ENCODE measurements around the gene CCNYL1. TPM values are rescaled to one million over a fixed set of nuclear protein-coding genes. Genes with fewer than 3 reads are reported as not detected.
"Not testable (repeated sequence)": the region's sequence is repeated elsewhere in the genome, so short reads cannot be mapped to it uniquely, and the experiment has no call there.

Gene CCNYL1
- total and polyA plus RNA-seq, 2 donors from 2014 or later: 6.7 to 14.6 TPM

- Histone ChIP-seq H3K9ac (ENCODE audit: low read length in 3 of 3) (no peak overlapping the region), H3K4me3 (ENCODE audit: low read length in 3 of 3) (no peak overlapping the region), H3K36me3 (ENCODE audit: control insufficient read depth in 2 of 3, insufficient read depth in 3 of 3, low read length in 3 of 3) (no peaks in the 10 kb centered on the region), H3K4me1 (ENCODE audit: control insufficient read depth in 2 of 3, insufficient read depth in 2 of 3, low read depth in 1 of 3, low read length in 3 of 3) (no peaks in the 10 kb centered on the region), H3K27me3 (ENCODE audit: control insufficient read depth, insufficient read depth, low read length) (no peaks in the 10 kb centered on the region), H3K9me3 (ENCODE audit: control insufficient read depth in 2 of 3, insufficient read depth in 1 of 3, low read length in 3 of 3) (no peaks in the 10 kb centered on the region), H3K27ac (ENCODE audit: low read depth in 2 of 2, low read length in 2 of 2) (no peak overlapping the region)
- DNase-seq (no peak), FAIRE-seq (no peak)
- TF ChIP-seq CTCF (IDR thresholded peaks at IDR 0.05; ENCODE audit: borderline replicate concordance, extremely low read depth, insufficient read depth): no peak
- intact Hi-C loops (cut with DNase I): no loop called here
These were observed 16.1 kb upstream of the CCNYL1 start for GRCh38 chr2:207695293-207695692.

GRCh38 chr2:207696911-207697310 is 14.5 kb upstream of the CCNYL1 start:
- H3K9me3 ChIP-seq (ENCODE audit: control insufficient read depth in 2 of 3, insufficient read depth in 1 of 3, low read length in 3 of 3); DNase-seq; H3K27me3 ChIP-seq (ENCODE audit: control insufficient read depth, insufficient read depth, low read length); intact Hi-C loops (cut with DNase I); H3K4me1 ChIP-seq (ENCODE audit: control insufficient read depth in 2 of 3, insufficient read depth in 2 of 3, low read depth in 1 of 3, low read length in 3 of 3); H3K9ac ChIP-seq (ENCODE audit: low read length in 3 of 3); H3K36me3 ChIP-seq (ENCODE audit: control insufficient read depth in 2 of 3, insufficient read depth in 3 of 3, low read length in 3 of 3); FAIRE-seq; H3K27ac ChIP-seq (ENCODE audit: low read depth in 2 of 2, low read length in 2 of 2); H3K4me3 ChIP-seq (ENCODE audit: low read length in 3 of 3): not testable (repeated sequence)

- Histone ChIP-seq H3K9ac (ENCODE audit: low read length in 3 of 3) (no peak overlapping the region), H3K4me1 (ENCODE audit: control insufficient read depth in 2 of 3, insufficient read depth in 2 of 3, low read depth in 1 of 3, low read length in 3 of 3) (no peaks in the 10 kb centered on the region), H3K27me3 (ENCODE audit: control insufficient read depth, insufficient read depth, low read length) (no peaks in the 10 kb centered on the region), H3K9me3 (ENCODE audit: control insufficient read depth in 2 of 3, insufficient read depth in 1 of 3, low read length in 3 of 3) (no peaks in the 10 kb centered on the region), H3K4me3 (ENCODE audit: low read length in 3 of 3) (no peak overlapping the region), H3K27ac (ENCODE audit: low read depth in 2 of 2, low read length in 2 of 2) (no peak overlapping the region), H3K36me3 (ENCODE audit: control insufficient read depth in 2 of 3, insufficient read depth in 3 of 3, low read length in 3 of 3) (no peaks in the 10 kb centered on the region)
- intact Hi-C loops (cut with DNase I): no loop called here
- DNase-seq (no peak), FAIRE-seq (no peak)
- no peak for TF ChIP-seq CTCF (IDR thresholded peaks at IDR 0.05; ENCODE audit: borderline replicate concordance, extremely low read depth, insufficient read depth)
These were observed 14.0 kb upstream of the CCNYL1 start for GRCh38 chr2:207697411-207697810.

GRCh38 chr2:207698301-207698700 is 13.1 kb upstream of the CCNYL1 start:
- Histone ChIP-seq H3K27me3 (ENCODE audit: control insufficient read depth, insufficient read depth, low read length) (no peaks in the 10 kb centered on the region), H3K9me3 (ENCODE audit: control insufficient read depth in 2 of 3, insufficient read depth in 1 of 3, low read length in 3 of 3) (no peaks in the 10 kb centered on the region), H3K36me3 (ENCODE audit: control insufficient read depth in 2 of 3, insufficient read depth in 3 of 3, low read length in 3 of 3) (no peaks in the 10 kb centered on the region), H3K27ac (ENCODE audit: low read depth in 2 of 2, low read length in 2 of 2) (no peak overlapping the region), H3K4me1 (ENCODE audit: control insufficient read depth in 2 of 3, insufficient read depth in 2 of 3, low read depth in 1 of 3, low read length in 3 of 3) (no peaks in the 10 kb centered on the region), H3K4me3 (ENCODE audit: low read length in 3 of 3) (no peak overlapping the region), H3K9ac (ENCODE audit: low read length in 3 of 3) (no peak overlapping the region)
- TF ChIP-seq CTCF (IDR thresholded peaks at IDR 0.05; ENCODE audit: borderline replicate concordance, extremely low read depth, insufficient read depth): no peak
- DNase-seq: no peak
- FAIRE-seq: no peak
- intact Hi-C loops (cut with DNase I): no loop called here
